A375 (cell line): ENCODE results near the gene DGCR6. TPM values are rescaled to one million over a fixed set of nuclear protein-coding genes. Genes with fewer than 3 reads are reported as not detected.

Source experiments
- total RNA-seq: library from RNA; depleted of rRNA; stranded (reverse); fragments of >200 nt; shearing (Covaris generic); gene quantifications from 2 replicates; pipeline ENCODE4 v1.2.3, GENCODE V29; 2014; rRNA removed

The DGCR6 gene
- 0.16 and 1.0 TPM in 2 replicates for total RNA-seq

DNA sequence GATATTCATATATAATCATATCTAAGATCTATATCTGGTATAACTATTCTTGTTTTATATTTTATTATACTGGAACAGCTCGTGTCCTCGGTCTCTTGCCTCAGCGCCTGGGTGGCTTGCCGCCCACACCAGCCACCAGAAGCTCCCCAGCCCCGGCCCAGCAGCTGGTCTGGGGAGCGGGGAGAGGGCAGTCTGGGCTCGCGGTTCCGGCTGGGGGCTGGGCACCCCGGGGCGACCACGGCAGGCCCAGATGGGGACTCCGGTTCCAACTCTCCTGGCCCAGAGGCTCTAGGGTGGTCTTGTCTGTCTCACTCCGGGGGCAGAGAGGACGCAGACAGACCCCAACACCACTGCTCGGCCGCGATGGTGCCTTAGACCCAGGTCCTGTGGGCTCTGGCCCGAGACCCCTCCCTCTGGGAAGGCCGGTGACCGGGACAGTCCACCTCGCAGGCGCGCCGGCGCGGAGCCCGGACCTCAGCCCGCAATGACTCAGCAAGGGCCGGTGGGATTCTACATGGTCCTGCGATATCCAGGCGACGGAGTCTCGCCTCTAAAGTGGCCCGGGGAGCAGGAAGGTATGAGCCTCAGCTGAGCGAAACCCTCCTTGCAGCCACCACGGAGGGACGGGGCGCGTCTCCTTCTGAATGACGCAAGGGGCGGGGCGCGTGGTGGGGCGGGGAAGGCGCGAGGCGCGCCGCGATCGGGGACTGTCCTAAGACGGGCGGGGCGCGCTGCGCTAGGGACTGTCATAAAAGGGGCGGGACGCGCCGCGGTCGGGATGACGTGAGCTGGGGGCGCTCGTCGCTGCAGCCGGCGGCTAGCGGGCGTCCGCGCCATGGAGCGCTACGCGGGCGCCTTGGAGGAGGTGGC lies at the start of gene DGCR6:
TSS of gene DGCR6 (plus strand) at position 781 of the 870 bp plus-strand sequence. CDS start at position 836, 55 bp downstream.

DNA sequence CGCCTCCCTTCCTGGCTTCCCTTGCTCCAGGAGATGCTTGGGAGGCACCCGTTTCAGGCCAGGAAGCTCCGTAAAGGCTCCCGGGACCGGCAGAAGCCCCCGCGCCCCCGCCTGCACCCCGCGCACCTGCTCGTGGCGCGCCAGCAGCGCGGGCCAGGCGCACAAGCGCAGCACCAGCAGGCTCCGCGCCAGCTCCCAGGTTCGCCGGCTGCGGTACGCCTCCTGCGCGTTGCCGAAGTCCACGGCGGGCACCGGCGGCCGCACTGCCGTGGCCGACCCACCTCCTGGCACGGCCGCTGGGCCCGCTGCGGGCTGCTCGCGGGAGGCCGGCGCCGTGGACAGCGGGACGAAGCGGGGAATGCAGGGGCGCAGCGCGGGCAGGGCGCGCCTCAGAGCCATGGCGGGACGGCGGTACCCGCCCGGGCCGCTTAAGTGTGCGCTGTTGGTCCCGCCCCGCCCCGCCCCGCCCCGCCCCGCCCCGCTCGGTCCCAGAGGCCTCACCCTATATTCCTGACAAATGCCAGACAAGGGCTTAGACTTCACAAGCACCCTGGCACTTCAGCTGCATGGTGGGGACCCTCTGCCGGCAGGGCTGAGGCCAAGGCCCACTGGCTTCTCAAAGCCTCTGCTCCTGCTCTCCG lies 29.9 kb downstream of the DGCR6 start, which contains the start of gene PRODH:
TSS of gene PRODH (minus strand) at position 405 of the 641 bp plus-strand sequence. CDS start at position 399, 6 bp downstream.

Other genes starting within 250 kb of the DGCR6 start
- 0.58 and 0.75 TPM in 2 replicates for gene PRODH, start 30.0 kb downstream of the DGCR6 start, total RNA-seq
- gene DGCR2, start 216.1 kb downstream of the DGCR6 start, total RNA-seq, result 16.6 and 18.9 TPM in 2 replicates
- not detected in 2 replicates for gene TSSK2, start 225.0 kb downstream of the DGCR6 start, total RNA-seq
- gene ESS2, start 238.3 kb downstream of the DGCR6 start, total RNA-seq, result 10.2 and 10.3 TPM in 2 replicates
- gene GSC2, start 244.0 kb downstream of the DGCR6 start, total RNA-seq, result not detected in 2 replicates